ENCODE data around the gene LRCH2. TPM values are rescaled to one million over a fixed set of nuclear protein-coding genes. Genes with fewer than 3 reads are reported as not detected.

The LRCH2 gene
- total and polyA plus RNA-seq, 8 donors = 0.12 to 1.0 (median 0.39) TPM

DNA sequence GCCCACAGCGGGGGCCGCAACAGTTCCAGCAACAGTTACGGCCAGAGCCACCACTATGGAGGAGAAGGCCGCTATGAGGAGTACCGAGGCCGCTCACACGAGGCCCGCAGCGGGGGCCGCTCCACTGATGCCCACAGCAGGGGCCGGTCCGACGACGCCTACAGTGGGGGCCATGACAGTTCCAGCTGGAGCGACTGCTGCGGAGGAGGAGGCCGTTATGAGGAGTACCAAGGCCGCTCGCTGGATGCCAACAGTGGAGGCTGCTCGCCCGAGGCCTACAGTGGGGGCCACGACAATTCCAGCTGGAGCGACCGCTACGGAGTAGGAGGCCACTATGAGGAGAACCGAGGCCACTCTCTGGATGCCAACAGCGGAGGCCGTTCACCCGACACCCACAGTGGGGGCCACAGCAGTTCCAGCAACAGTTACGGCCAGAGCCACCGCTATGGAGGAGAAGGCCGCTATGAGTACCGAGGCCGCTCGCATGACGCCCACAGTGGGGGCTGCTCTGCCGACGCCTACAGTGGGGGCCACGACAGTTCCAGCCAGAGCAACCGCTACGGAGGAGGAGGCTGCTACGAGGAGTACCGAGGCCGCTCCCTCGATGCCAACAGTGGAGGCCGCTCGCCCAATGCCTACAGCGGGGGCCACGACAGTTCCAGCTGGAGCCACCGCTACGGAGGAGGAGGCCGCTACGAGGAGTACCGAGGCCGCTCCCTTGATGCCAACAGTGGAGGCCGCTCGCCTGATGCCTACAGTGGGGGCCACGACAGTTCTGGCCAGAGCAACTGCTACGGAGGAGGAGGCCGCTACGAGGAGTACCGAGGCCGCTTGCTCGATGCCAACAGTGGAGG lies 43.0 kb downstream of the LRCH2 start:
- TF ChIP-seq, protein P1, sequence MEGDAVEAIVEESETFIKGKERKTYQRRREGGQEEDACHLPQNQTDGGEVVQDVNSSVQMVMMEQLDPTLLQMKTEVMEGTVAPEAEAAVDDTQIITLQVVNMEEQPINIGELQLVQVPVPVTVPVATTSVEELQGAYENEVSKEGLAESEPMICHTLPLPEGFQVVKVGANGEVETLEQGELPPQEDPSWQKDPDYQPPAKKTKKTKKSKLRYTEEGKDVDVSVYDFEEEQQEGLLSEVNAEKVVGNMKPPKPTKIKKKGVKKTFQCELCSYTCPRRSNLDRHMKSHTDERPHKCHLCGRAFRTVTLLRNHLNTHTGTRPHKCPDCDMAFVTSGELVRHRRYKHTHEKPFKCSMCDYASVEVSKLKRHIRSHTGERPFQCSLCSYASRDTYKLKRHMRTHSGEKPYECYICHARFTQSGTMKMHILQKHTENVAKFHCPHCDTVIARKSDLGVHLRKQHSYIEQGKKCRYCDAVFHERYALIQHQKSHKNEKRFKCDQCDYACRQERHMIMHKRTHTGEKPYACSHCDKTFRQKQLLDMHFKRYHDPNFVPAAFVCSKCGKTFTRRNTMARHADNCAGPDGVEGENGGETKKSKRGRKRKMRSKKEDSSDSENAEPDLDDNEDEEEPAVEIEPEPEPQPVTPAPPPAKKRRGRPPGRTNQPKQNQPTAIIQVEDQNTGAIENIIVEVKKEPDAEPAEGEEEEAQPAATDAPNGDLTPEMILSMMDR (IDR thresholded peaks at IDR 0.05) = no peak
- ATAC-seq = no peak
- 93% methylated on average over 64 of the region's 64 CpGs for WGBS, 2 donors
- intact Hi-C loops (cut with DNase I) = no loop called here
- H3K36me3 ChIP-seq = no peaks in the 10 kb centered on the region
- H3K9me3 ChIP-seq = no peaks in the 10 kb centered on the region
- H3K4me3 ChIP-seq = no peak overlapping the region
- no peaks in the 10 kb centered on the region for H3K27me3 ChIP-seq
- DNase-seq = peak in 3 of 6 donors; percentile 23 to 64 (median 36)
- FAIRE-seq = no peak
- no peaks in the 10 kb centered on the region for H3K4me1 ChIP-seq
- no peak overlapping the region for H3K27ac ChIP-seq

- Histone ChIP-seq H3K4me1 (no peaks in the 10 kb centered on the region), H3K9me3 (no peaks in the 10 kb centered on the region), H3K27me3 (no peaks in the 10 kb centered on the region), H3K27ac (no peak overlapping the region), H3K4me3 (no peak overlapping the region), H3K36me3 (no peaks in the 10 kb centered on the region)
- DNase-seq (peak in 2 of 6 donors; percentile 49 to 69), FAIRE-seq (no peak), ATAC-seq (no peak)
- TF ChIP-seq, protein P1 (IDR thresholded peaks at IDR 0.05) = no peak
- intact Hi-C loops (cut with DNase I) = no loop called here
- 92 to 94% methylated on average over 76 of the region's 76 CpGs for WGBS, 2 donors
Measured at GRCh38 chrX:115189646-115190635, 44.0 kb downstream of the LRCH2 start.

GRCh38 chrX:115189110-115189509 lies 44.8 kb downstream of the LRCH2 start, which contains the start of gene RBMXL3:
TSS of gene RBMXL3 (plus strand) at chrX:115189410. CDS start at chrX:115189442, 32 bp downstream.
- H3K4me1 ChIP-seq = no peaks in the 10 kb centered on the region
- 90% methylated on average over 16 of the region's 16 CpGs for WGBS, 2 donors
- FAIRE-seq (no peak), DNase-seq (no peak), ATAC-seq (no peak)
- no peak within 1 kb of the TSS for H3K27ac ChIP-seq
- no peaks in the 10 kb centered on the region for H3K9me3 ChIP-seq
- H3K4me3 ChIP-seq = no peak within 1 kb of the TSS
- peaks cover 0 to 4% (median 0%) of the 10 kb centered on the region in 4 donors for H3K27me3 ChIP-seq
- intact Hi-C loops (cut with DNase I) = no loop called here
- TF ChIP-seq, protein P1 (IDR thresholded peaks at IDR 0.05) = no peak
- no peaks in the 10 kb centered on the region for H3K36me3 ChIP-seq

- WGBS, 2 donors = 67 to 71% methylated on average over 2 of the region's 2 CpGs
- Histone ChIP-seq H3K27ac (no peak overlapping the region), H3K27me3 (peaks cover 0 to 31% (median 0%) of the 10 kb centered on the region in 4 donors), H3K4me3 (no peak overlapping the region), H3K36me3 (no peaks in the 10 kb centered on the region), H3K9me3 (no peaks in the 10 kb centered on the region), H3K4me1 (no peaks in the 10 kb centered on the region)
- intact Hi-C loops (cut with DNase I) = no loop called here
- TF ChIP-seq, protein P1 (IDR thresholded peaks at IDR 0.05) = no peak
- ATAC-seq (no peak), DNase-seq (no peak), FAIRE-seq (no peak)
Measured at GRCh38 chrX:115183980-115184379, 49.9 kb downstream of the LRCH2 start.

Data from pancreas (tissue), 10 donors.